ENCODE results near the gene CNDP2. TPM values are rescaled to one million over a fixed set of nuclear protein-coding genes. Genes with fewer than 3 reads are reported as not detected.

CNDP2 gene
- total RNA-seq, 4 donors from 2014 or later: 78.8 to 132 (median 89.3) TPM

- TF ChIP-seq CTCF (IDR thresholded peaks at IDR 0.05): no peak
- ATAC-seq (ENCODE audit: low FRiP score) (no peak), DNase-seq (ENCODE audit: low spot score) (no peak)
These were observed 38.2 kb downstream of the CNDP2 start, which contains the start of gene CNDP1 for GRCh38 chr18:74534150-74534969. Gene CNDP1 (plus strand): TSS chr18:74534500. CDS start chr18:74534668, 168 bp downstream.

- ATAC-seq (ENCODE audit: low FRiP score): no peak
- TF ChIP-seq CTCF (IDR thresholded peaks at IDR 0.05): no peak
- DNase-seq (ENCODE audit: low spot score): no peak
These were observed 39.0 kb downstream of the CNDP2 start for GRCh38 chr18:74534981-74535649.

- DNase-seq (ENCODE audit: low spot score) (no peak), ATAC-seq (ENCODE audit: low FRiP score) (no peak)
- no peak for TF ChIP-seq CTCF (IDR thresholded peaks at IDR 0.05)
These were observed 43.1 kb downstream of the CNDP2 start for GRCh38 chr18:74539289-74539688.

GRCh38 chr18:74540652-74541421, 44.7 kb downstream of the CNDP2 start:
- ATAC-seq (ENCODE audit: low FRiP score) (no peak), DNase-seq (ENCODE audit: low spot score) (no peak)
- TF ChIP-seq CTCF (IDR thresholded peaks at IDR 0.05): no peak

GRCh38 chr18:74541703-74542555, 45.8 kb downstream of the CNDP2 start:
- no peak for ATAC-seq (ENCODE audit: low FRiP score)
- TF ChIP-seq CTCF (IDR thresholded peaks at IDR 0.05): no peak
- DNase-seq (ENCODE audit: low spot score): no peak

GRCh38 chr18:74544898-74545297, 48.7 kb downstream of the CNDP2 start:
- ATAC-seq (ENCODE audit: low FRiP score) (no peak), DNase-seq (ENCODE audit: low spot score) (no peak)
- TF ChIP-seq CTCF (IDR thresholded peaks at IDR 0.05): no peak

Measured in omental fat pad (tissue), 4 donors.